Neutrophil (primary cell): ENCODE results near the gene NDUFAF7.
"Not testable (repeated sequence)": the region's sequence is repeated elsewhere in the genome, so short reads cannot be mapped to it uniquely, and the experiment has no call there.

ENCODE experiments used
- H3K27ac ChIP-seq: fragments of 200-600 bp; sonication (generic); 2 replicates; pipeline ENCODE4 v1.5.1; 2016; ENCODE audit warnings: mild to moderate bottlenecking, moderate library complexity
- H3K27me3 ChIP-seq: fragments of 200-600 bp; sonication (generic); 2 replicates; pipeline ENCODE4 v1.6.0; 2016; ENCODE audit warnings: mild to moderate bottlenecking
- H3K36me3 ChIP-seq: fragments of 200-600 bp; sonication (generic); 2 replicates; pipeline ENCODE4 v1.5.1; 2017
- H3K4me1 ChIP-seq, 2 experiments: fragments of 200-600 bp in 1 of 2; sonication (generic) in 1 of 2; 1 replicate in 1 of 2; 2 replicates in 1 of 2; pipeline versions ENCODE4 v1.5.1 to v1.6.1; 2013 to 2016; ENCODE audit warnings: low read depth in 1 of 2, low read length in 1 of 2, mild to moderate bottlenecking in 1 of 2, moderate library complexity in 1 of 2; ENCODE audit not compliant: control insufficient read depth in 1 of 2, insufficient read depth in 1 of 2
- H3K4me3 ChIP-seq, 2 experiments: fragments of 200-600 bp in 1 of 2; sonication (generic) in 1 of 2; 1 replicate in 1 of 2; 2 replicates in 1 of 2; pipeline ENCODE4 v1.5.1; 2013 to 2016; ENCODE audit warnings: low read depth in 1 of 2, low read length in 1 of 2, mild to moderate bottlenecking in 1 of 2, moderate library complexity in 1 of 2
- H3K9me3 ChIP-seq: fragments of 200-600 bp; sonication (generic); 2 replicates; pipeline ENCODE4 v1.5.1; 2016
- TF ChIP-seq, protein P1 (sequence below): fragments of 200-600 bp; sonication (generic); IDR thresholded peaks from 2 replicates; pipeline ENCODE4 v1.5.1; 2016; ENCODE audit warnings: antibody characterized with exemption

Gene NDUFAF7

DNA sequence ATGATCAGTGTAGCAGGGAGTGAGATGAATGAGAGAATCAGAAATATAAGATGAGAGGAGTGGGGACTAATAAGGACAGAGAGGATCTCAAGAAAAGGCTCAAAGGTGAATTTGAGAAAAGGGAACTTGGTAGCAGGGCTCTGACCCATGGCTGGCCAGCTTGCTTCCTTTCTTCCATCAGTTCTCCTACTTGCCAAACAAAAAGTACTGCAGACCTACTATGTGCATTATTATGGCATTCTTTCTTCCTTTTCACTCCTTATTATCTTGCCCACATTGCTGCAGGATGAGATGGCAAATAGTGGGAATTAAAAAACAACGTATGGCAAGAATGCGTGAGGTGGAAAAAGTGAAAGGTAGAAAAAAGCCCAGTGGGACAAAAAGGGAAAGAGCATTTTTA, 60.2 kb downstream of the NDUFAF7 start:
- no peaks in the 10 kb centered on the region for H3K36me3 ChIP-seq
- TF ChIP-seq, protein P1, sequence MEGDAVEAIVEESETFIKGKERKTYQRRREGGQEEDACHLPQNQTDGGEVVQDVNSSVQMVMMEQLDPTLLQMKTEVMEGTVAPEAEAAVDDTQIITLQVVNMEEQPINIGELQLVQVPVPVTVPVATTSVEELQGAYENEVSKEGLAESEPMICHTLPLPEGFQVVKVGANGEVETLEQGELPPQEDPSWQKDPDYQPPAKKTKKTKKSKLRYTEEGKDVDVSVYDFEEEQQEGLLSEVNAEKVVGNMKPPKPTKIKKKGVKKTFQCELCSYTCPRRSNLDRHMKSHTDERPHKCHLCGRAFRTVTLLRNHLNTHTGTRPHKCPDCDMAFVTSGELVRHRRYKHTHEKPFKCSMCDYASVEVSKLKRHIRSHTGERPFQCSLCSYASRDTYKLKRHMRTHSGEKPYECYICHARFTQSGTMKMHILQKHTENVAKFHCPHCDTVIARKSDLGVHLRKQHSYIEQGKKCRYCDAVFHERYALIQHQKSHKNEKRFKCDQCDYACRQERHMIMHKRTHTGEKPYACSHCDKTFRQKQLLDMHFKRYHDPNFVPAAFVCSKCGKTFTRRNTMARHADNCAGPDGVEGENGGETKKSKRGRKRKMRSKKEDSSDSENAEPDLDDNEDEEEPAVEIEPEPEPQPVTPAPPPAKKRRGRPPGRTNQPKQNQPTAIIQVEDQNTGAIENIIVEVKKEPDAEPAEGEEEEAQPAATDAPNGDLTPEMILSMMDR: no peak
- H3K4me1 ChIP-seq: peaks cover 9 to 11% of the 10 kb centered on the region in 2 experiments
- H3K27ac ChIP-seq: no peak overlapping the region
- no peaks in the 10 kb centered on the region for H3K27me3 ChIP-seq
- H3K4me3 ChIP-seq: no peak overlapping the region
- no peaks in the 10 kb centered on the region for H3K9me3 ChIP-seq

DNA sequence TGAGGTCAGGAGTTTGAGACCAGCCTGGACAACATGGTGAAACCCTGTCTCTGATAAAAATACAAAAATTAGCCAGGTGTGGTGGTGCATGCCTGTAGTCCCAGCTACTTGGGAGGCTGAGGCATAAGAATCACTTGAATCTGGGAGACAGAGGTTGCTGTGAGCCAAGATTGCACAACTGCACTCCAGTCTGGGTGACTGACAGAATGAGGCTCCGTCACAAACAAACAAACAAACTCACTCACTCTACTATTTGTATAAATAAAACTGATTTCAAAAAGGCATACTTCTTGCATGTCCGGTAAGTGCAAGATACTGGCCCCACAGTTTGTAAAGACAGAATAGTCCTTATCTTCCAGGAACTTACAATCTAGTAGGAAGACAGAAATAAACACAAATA, 63.4 kb downstream of the NDUFAF7 start:
- not testable (repeated sequence) for H3K36me3 ChIP-seq, H3K27me3 ChIP-seq, H3K27ac ChIP-seq

DNA sequence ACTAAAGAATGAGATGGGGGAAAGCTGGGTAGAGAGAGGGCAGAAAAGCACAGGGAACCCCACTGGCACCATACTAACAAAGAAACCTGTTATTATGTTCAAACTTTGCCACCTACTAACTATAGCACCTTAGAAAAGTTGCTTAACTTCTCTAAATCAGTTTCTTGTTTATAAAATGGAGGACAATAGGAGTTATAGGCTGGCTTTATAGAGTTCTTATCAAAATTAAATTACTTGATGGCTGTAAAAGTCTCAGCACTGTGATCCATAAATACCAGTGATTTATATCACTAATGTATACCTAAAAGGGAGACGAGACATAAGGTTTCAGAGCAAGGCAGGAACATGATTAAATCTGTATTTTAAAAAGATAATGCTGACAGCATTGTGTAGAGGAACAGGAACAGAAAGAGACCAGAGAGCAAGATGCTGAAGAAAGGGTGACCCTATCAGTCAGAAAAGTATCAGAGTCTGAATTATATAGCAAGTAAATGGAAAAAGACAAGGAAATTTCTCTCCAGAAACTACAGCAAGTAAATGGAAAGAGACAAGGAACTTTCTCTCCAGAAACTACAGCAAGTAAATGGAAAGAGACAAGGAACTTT, 64.1 kb downstream of the NDUFAF7 start:
- Histone ChIP-seq H3K4me3 (no peak overlapping the region), H3K27ac (no peak overlapping the region), H3K36me3 (no peaks in the 10 kb centered on the region), H3K9me3 (no peaks in the 10 kb centered on the region), H3K27me3 (no peaks in the 10 kb centered on the region), H3K4me1 (no peaks in the 10 kb centered on the region)
- TF ChIP-seq, protein P1: no peak

More for the DNA sequence above, 63.4 kb downstream of the NDUFAF7 start:
- H3K4me1 ChIP-seq, H3K4me3 ChIP-seq, H3K9me3 ChIP-seq: not testable (repeated sequence)

DNA sequence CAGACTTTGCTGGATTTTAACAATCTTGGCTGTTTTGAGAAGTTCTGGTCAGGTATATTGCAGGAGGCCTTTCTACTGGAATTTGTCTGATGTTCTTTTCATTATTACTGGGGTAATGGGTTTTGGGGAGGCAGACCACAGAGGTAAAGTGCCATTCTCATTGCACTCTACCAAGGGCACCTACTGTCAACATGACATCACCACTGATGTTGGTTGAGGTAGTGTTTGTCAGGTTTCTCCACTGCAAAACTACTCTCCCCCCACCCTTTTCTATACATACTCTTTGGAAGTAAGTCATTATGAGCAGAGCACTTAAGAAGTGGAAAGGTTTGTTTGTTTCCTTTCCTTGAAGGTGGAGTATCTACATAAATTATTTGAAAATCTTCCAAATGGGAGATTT, 66.2 kb downstream of the NDUFAF7 start:
- Histone ChIP-seq H3K27ac (no peak overlapping the region), H3K4me1 (no peaks in the 10 kb centered on the region), H3K4me3 (no peak overlapping the region), H3K36me3 (no peaks in the 10 kb centered on the region), H3K27me3 (no peaks in the 10 kb centered on the region), H3K9me3 (no peaks in the 10 kb centered on the region)
- TF ChIP-seq, protein P1: no peak
